K562 (cell line): ENCODE data around the gene SIRT7. TPM values are rescaled to one million over a fixed set of nuclear protein-coding genes. Genes with fewer than 3 reads are reported as not detected.

Experiments used
- ATAC-seq: fragments of 200-7000 bp; cut with Tn5 transposase; 3 replicates; pipeline ENCODE4 v1.9.1; 2020; ENCODE audit warnings: moderate library complexity
- BruUV-seq: library from RNA; stranded (reverse); fragments of 400-500 nt; replicated peaks from 2 replicates; lab custom pipeline; 2021; lab: Mats Ljungman, UMichigan
- CTCF ChIA-PET: fragments of 300-600 bp; formaldehyde crosslinking; extraction: SDS; loops from one replicate; lab custom pipeline; 2021; ENCODE audit warnings: low intra/inter-chr PET ratio; lab: Yijun Ruan, JAX
- POLR2A ChIA-PET: fragments of 300-600, 350-650 bp; sonication (Branson Sonifier 250); formaldehyde crosslinking; extraction: SDS; loops from one replicate; lab custom pipeline; 2021; ENCODE audit warnings: antibody characterized with exemption, inconsistent platforms; lab: Yijun Ruan, JAX
- DNase-seq, 4 experiments: peaks; one replicate each; pipeline versions ENCODE4 v3.0.0 to v3.0.0-alpha.2; 2011 to 2018; ENCODE audit warnings: low spot score in 3 of 4, mixed read lengths in 3 of 4; ENCODE audit errors: extremely low read depth in 1 of 4
- FAIRE-seq: peaks from 2 replicates; lab custom pipeline; 2011; peaks lifted over from hg19 to GRCh38; lab: Jason Lieb, UNC
- H2AFZ ChIP-seq: 2 replicates; pipeline ENCODE4 v1.6.0; 2011; ENCODE audit warnings: low read depth, low read length, control low read depth, inconsistent platforms
- H3K27ac ChIP-seq: fragments of 200-600 bp; 3 replicates; pipeline ENCODE4 v1.8.0; 2011; ENCODE audit warnings: low read depth, mild to moderate bottlenecking, control low read depth, inconsistent platforms, low read length, moderate library complexity, mixed read lengths; ENCODE audit errors: extremely low read depth
- H3K27me3 ChIP-seq, 2 experiments: fragments of 300-600 bp in 1 of 2; 2 replicates in 1 of 2; 3 replicates in 1 of 2; pipeline versions ENCODE4 v1.6.0 to v1.8.0; 2011; ENCODE audit warnings: inconsistent platforms in 2 of 2, low read length in 2 of 2, mild to moderate bottlenecking in 1 of 2, mixed read lengths in 1 of 2, moderate library complexity in 1 of 2; ENCODE audit not compliant: control insufficient read depth in 2 of 2, insufficient read depth in 2 of 2
- H3K36me3 ChIP-seq: fragments of 300-600 bp; 3 replicates; pipeline ENCODE4 v1.8.0; 2011; ENCODE audit warnings: mild to moderate bottlenecking, low read length, inconsistent platforms; ENCODE audit not compliant: control insufficient read depth, insufficient read depth
- H3K4me1 ChIP-seq, 2 experiments: fragments of 200-600 bp in 1 of 2; replicated peaks in 1 of 2; 2 replicates in 1 of 2; 3 replicates in 1 of 2; pipeline versions ENCODE4 v1.5.1 to v1.8.0; 2011; ENCODE audit warnings: inconsistent platforms in 2 of 2, low read length in 2 of 2, mild to moderate bottlenecking in 1 of 2, mixed read lengths in 1 of 2, moderate library complexity in 1 of 2; ENCODE audit not compliant: control insufficient read depth in 2 of 2, insufficient read depth in 2 of 2
- H3K4me2 ChIP-seq: 2 replicates; pipeline ENCODE4 v1.6.1; 2011; ENCODE audit warnings: low read length, control low read depth, inconsistent platforms, mixed read lengths; ENCODE audit not compliant: insufficient read depth
- H3K4me3 ChIP-seq: fragments of 200-600 bp; sonication (generic), shearing (Covaris generic); 2 replicates; pipeline ENCODE4 v1.5.1; 2016; ENCODE audit warnings: control low read depth, inconsistent platforms
- H3K79me2 ChIP-seq: fragments of 200-600 bp; 3 replicates; pipeline ENCODE4 v1.8.0; 2011; ENCODE audit warnings: low read length, inconsistent platforms; ENCODE audit not compliant: control insufficient read depth, insufficient read depth
- H3K9ac ChIP-seq, 2 experiments: 2 replicates each; pipeline versions ENCODE4 v1.6.0 to v1.6.1; 2011; ENCODE audit warnings: low read depth in 2 of 2, low read length in 2 of 2, control low read depth in 1 of 2, inconsistent platforms in 1 of 2, mild to moderate bottlenecking in 1 of 2, mixed read lengths in 1 of 2; ENCODE audit not compliant: insufficient read depth in 1 of 2
- H3K9me1 ChIP-seq: one replicate; pipeline ENCODE4 v1.6.0; 2011; ENCODE audit warnings: inconsistent platforms, mild to moderate bottlenecking, low read length, moderate library complexity; ENCODE audit not compliant: control insufficient read depth, insufficient read depth
- H3K9me3 ChIP-seq: replicated peaks from 2 replicates; pipeline ENCODE4 v1.5.1; 2011; ENCODE audit warnings: low read depth, low read length, inconsistent platforms; ENCODE audit not compliant: control insufficient read depth, insufficient read depth
- H4K20me1 ChIP-seq: replicated peaks from 2 replicates; pipeline ENCODE4 v1.6.1; 2011; ENCODE audit warnings: low read length, inconsistent platforms, mixed read lengths; ENCODE audit not compliant: control insufficient read depth, insufficient read depth
- EGR1 ChIP-seq: fragments of 450-650 bp; conservative IDR thresholded peaks from 2 replicates; pipeline ENCODE4 v1.6.1; 2017; ENCODE audit warnings: mild to moderate bottlenecking
- KDM5B ChIP-seq: fragments of 200-600 bp; sonication (generic); IDR thresholded peaks from 2 replicates; pipeline ENCODE4 v1.6.1; 2012; ENCODE audit warnings: low read depth, mild to moderate bottlenecking, moderate library complexity, low read length, control low read depth, inconsistent platforms; ENCODE audit not compliant: insufficient replicate concordance
- POLR2A ChIP-seq: fragments of 450-650 bp; conservative IDR thresholded peaks from 2 replicates; pipeline ENCODE4 v1.6.1; 2016
- POLR2G ChIP-seq: fragments of 200-400 bp; formaldehyde crosslinking; IDR thresholded peaks from 2 replicates; pipeline ENCODE4 v1.6.1; 2017; ENCODE audit warnings: low read depth, mild to moderate bottlenecking, antibody characterized with exemption, low read length, moderate library complexity
- RBFOX2 ChIP-seq: fragments of 200-400 bp; formaldehyde crosslinking; IDR thresholded peaks from 2 replicates; pipeline ENCODE4 v1.6.1; 2017; ENCODE audit warnings: low read depth, mild to moderate bottlenecking, low read length, moderate library complexity
- RBM22 ChIP-seq: fragments of 200-400 bp; formaldehyde crosslinking; IDR thresholded peaks from 2 replicates; pipeline ENCODE4 v1.6.1; 2018; ENCODE audit warnings: low read length, low read depth; ENCODE audit not compliant: poor library complexity, severe bottlenecking
- SAFB ChIP-seq: fragments of 200-400 bp; formaldehyde crosslinking; IDR thresholded peaks from 2 replicates; pipeline ENCODE4 v1.6.1; 2017; ENCODE audit warnings: low read depth, low read length, borderline replicate concordance
- SIN3A ChIP-seq, 2 experiments: fragments of 150-350 bp in 1 of 2; IDR thresholded peaks; 2 replicates each; pipeline ENCODE4 v1.6.1; 2011 to 2016; ENCODE audit warnings: borderline replicate concordance in 2 of 2, low read depth in 2 of 2, low read length in 2 of 2, mild to moderate bottlenecking in 2 of 2, moderate library complexity in 2 of 2; ENCODE audit not compliant: control insufficient read depth in 1 of 2
- SIRT6 ChIP-seq: IDR thresholded peaks from one replicate; pipeline ENCODE4 v1.6.1; 2012; ENCODE audit warnings: low read depth, mild to moderate bottlenecking, control low read depth, inconsistent platforms, low read length, moderate library complexity
- SRSF9 ChIP-seq: fragments of 200-400 bp; formaldehyde crosslinking; IDR thresholded peaks from 2 replicates; pipeline ENCODE4 v1.6.1; 2017; ENCODE audit warnings: low read depth, low read length, borderline replicate concordance
- SUPT5H ChIP-seq: fragments of 450-650 bp; IDR thresholded peaks from 2 replicates; pipeline ENCODE4 v1.6.1; 2016
- ZNF408 ChIP-seq: fragments of 250-450 bp; sonication (Bioruptor Pico); IDR thresholded peaks from 2 replicates; pipeline ENCODE4 v1.4.0; 2020; ENCODE audit warnings: low read depth, mild to moderate bottlenecking, moderate library complexity
- WGBS: fragments of 100-300 bp; shearing (Covaris generic); methylation state at CpG from one replicate; pipeline ENCODE4 v1.1.6; 2016; ENCODE audit warnings: low coverage, mixed read lengths; ENCODE audit not compliant: insufficient coverage; ENCODE audit errors: missing lambda C conversion rate; 5-methylcytosine and 5-hydroxymethylcytosine counted together
- in situ Hi-C: fragments of 300-500 bp; cut with MboI; formaldehyde crosslinking; loops from 4 replicates; pipeline ENCODE4 v1.15.0; 2018; ENCODE audit warnings: inconsistent platforms, mixed read lengths
- intact Hi-C: fragments of 100-400 bp; cut with micrococcal nuclease; formaldehyde crosslinking; loops from 2 replicates; pipeline ENCODE4 v1.14.2; 2022
- polyA plus RNA-seq, 8 experiments: library from polyadenylated mRNA; depleted of rRNA in 4 of 8; stranded (reverse) in 5 of 8; unstranded in 3 of 8; fragments of >200 nt; fragmentation: Nextera tagmentation in 2 of 8; fragmentation: Illumina TruSeq in 1 of 8; extraction: Ambion mirVana in 2 of 8; extraction: Trizol in 1 of 8; gene quantifications; 2 replicates each; pipeline versions ENCODE4 v1.2.1 to v1.2.3, GENCODE V29; 2011 to 2014; ENCODE audit warnings: inconsistent platforms in 1 of 8, missing spikeins in 1 of 8
- total RNA-seq, 7 experiments: library from RNA; depleted of rRNA in 6 of 7; stranded (reverse); fragments of >200 nt in 6 of 7; fragmentation: Illumina TruSeq in 2 of 7; extraction: Trizol in 2 of 7; gene quantifications; 2 replicates each; pipeline versions ENCODE4 v1.2.1 to v1.2.3, GENCODE V29; 2011 to 2021; ENCODE audit warnings: low replicate concordance in 1 of 7
- TF ChIP-seq, protein P1 (sequence below): fragments of 250-450 bp; sonication (Bioruptor Pico); IDR thresholded peaks from 2 replicates; pipeline ENCODE4 v1.5.0; 2022; ENCODE audit warnings: mild to moderate bottlenecking
- TF ChIP-seq, protein P2 (sequence below), 2 experiments: IDR thresholded peaks; 2 replicates each; pipeline ENCODE4 v1.6.1; 2011; ENCODE audit warnings: borderline replicate concordance in 1 of 2, control low read depth in 1 of 2, low read depth in 1 of 2, low read length in 1 of 2, mild to moderate bottlenecking in 1 of 2, mixed read lengths in 1 of 2, moderate library complexity in 1 of 2; ENCODE audit not compliant: insufficient read depth in 1 of 2, insufficient read length in 1 of 2, poor library complexity in 1 of 2, severe bottlenecking in 1 of 2; ENCODE audit errors: extremely low read depth in 1 of 2

SIRT7 gene
- total and polyA plus RNA-seq, 9 of the 15 experiments (the other 6 are each of a cell fraction or from before 2014, with no cell fraction given): 1.6 to 54.8 (median 20.3) TPM

DNA sequence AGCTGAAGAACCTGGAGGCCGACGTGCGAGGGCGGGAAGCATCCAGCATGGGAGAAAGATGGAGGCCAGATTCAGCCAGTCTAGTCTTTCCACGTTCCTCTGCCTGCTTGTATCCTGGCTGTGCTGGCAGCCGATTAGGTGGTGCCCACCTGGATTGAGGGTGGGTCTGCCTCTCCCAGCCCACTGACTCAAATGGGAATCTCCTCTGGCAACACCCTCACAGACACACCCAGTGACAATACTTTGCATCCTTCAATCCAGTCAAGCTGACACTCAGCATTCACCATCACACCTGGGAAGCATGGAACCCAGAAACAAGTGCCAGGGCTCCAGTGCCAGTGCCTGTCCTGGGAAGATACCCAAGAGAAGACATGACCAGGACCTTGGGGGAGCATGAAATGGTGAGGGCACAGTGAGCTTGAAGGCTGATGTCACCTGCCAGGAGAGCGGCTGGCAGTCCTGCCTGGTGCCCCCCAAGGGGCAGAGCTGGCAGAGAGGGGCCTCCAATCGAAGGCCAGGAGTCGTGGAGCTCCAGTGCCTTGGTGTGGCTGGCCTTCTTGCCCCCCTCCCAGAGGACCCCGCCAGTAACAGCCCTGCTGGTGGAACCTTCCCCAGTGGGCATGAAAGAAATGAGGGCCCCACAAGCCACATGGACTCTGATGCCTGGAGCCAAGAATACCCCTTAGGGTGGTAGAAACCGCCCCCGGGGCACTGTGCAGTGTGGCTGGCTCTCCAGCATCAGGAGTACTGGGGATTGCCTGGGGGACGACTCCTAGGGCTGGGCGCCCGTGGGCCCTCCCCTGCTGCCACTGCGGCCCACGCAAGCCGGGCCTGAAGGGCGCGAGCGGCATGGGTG lies 16.6 kb downstream of the SIRT7 start:
- CTCF ChIA-PET: no interaction called here
- H3K9me3 ChIP-seq: no peaks in the 10 kb centered on the region
- FAIRE-seq (no peak), ATAC-seq (peak; percentile 8)
- peaks cover 69% of the 10 kb centered on the region; the same call in 2 of the 3 replicates for H3K36me3 ChIP-seq
- peak overlapping the region; percentile 51 for H3K4me2 ChIP-seq
- H3K4me1 ChIP-seq: peaks cover 10 to 76% of the 10 kb centered on the region in 2 experiments
- H3K9ac ChIP-seq: peak overlapping the region in 1 of 2 experiments; percentile 85; a peak in 3 of 4 replicates
- TSS peak; percentile 26 for BruUV-seq
- H3K79me2 ChIP-seq: no peaks in the 10 kb centered on the region
- in situ Hi-C loops: no loop called here
- TF ChIP-seq POLR2A: peak; percentile 52
- peak; percentile 77 for TF ChIP-seq EGR1
- 0 out of 2 replicates have a peak, but pooled peaks have one; percentile 45 for TF ChIP-seq SAFB
- peak; percentile 20 for TF ChIP-seq SIRT6
- no peak for TF ChIP-seq ZNF408 (CRISPR knock-in tag)
- TF ChIP-seq, protein P1, sequence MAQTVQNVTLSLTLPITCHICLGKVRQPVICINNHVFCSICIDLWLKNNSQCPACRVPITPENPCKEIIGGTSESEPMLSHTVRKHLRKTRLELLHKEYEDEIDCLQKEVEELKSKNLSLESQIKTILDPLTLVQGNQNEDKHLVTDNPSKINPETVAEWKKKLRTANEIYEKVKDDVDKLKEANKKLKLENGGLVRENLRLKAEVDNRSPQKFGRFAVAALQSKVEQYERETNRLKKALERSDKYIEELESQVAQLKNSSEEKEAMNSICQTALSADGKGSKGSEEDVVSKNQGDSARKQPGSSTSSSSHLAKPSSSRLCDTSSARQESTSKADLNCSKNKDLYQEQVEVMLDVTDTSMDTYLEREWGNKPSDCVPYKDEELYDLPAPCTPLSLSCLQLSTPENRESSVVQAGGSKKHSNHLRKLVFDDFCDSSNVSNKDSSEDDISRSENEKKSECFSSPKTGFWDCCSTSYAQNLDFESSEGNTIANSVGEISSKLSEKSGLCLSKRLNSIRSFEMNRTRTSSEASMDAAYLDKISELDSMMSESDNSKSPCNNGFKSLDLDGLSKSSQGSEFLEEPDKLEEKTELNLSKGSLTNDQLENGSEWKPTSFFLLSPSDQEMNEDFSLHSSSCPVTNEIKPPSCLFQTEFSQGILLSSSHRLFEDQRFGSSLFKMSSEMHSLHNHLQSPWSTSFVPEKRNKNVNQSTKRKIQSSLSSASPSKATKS (CRISPR knock-in tag): no peak
- TF ChIP-seq, protein P2, sequence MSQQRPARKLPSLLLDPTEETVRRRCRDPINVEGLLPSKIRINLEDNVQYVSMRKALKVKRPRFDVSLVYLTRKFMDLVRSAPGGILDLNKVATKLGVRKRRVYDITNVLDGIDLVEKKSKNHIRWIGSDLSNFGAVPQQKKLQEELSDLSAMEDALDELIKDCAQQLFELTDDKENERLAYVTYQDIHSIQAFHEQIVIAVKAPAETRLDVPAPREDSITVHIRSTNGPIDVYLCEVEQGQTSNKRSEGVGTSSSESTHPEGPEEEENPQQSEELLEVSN (IDR thresholded peaks at IDR 0.05; ENCODE audit: borderline replicate concordance in 1 of 2, extremely low read depth in 1 of 2, insufficient read depth in 1 of 2, insufficient read length in 1 of 2, low read depth in 1 of 2, low read length in 1 of 2, poor library complexity in 1 of 2, severe bottlenecking in 1 of 2): peak in 1 of 2 experiments; percentile 14
- TF ChIP-seq POLR2G: peak; percentile 79
- TF ChIP-seq SUPT5H: peak; percentile 31; the same call in 1 of the 2 replicates
- peak; percentile 33; the same call in 1 of the 2 replicates for TF ChIP-seq RBFOX2
- TF ChIP-seq RBM22: peak; percentile 68
- TF ChIP-seq SIN3A (IDR thresholded peaks at IDR 0.05; ENCODE audit: borderline replicate concordance in 2 of 2, control insufficient read depth in 1 of 2, low read depth in 2 of 2, low read length in 2 of 2): peak in 1 of 2 experiments; percentile 5; a peak in 1 of 4 replicates
- no peak for TF ChIP-seq SRSF9
- TF ChIP-seq KDM5B: peak; percentile 36
- TF ChIP-seq, all 486 proteins: peak for 11
- 73% methylated on average over 12 of the region's 21 CpGs for WGBS
- Histone ChIP-seq H3K9me1 (no peaks in the 10 kb centered on the region), H3K4me3 (peak overlapping the region; percentile 32; the same call in 1 of the 2 replicates), H2AFZ (no peak overlapping the region), H3K27me3 (no peaks in the 10 kb centered on the region), H3K27ac (no peak overlapping the region), H4K20me1 (peaks cover 9% of the 10 kb centered on the region; the same call in 1 of the 2 replicates)
- intact Hi-C loops: no loop called here
- POLR2A ChIA-PET: interaction anchor here (0.6 to 1.5 kb wide), 7 partner anchors 9 to 252 kb away, joined by 3 to 4 read pairs (median 3); partner anchors contain the start of genes ANAPC11 and PCYT2
- DNase-seq: no peak
